Liver (tissue), 3 donors: ENCODE measurements around the gene TEX264.

Experiments used
- CTCF ChIP-seq: fragments of 150-350 bp; IDR thresholded peaks from 2 replicates; pipeline ENCODE4 v1.5.1; 2017; ENCODE audit warnings: improper control_type of control experiment, low read depth, low read length; ENCODE audit not compliant: missing input control
- SP1 ChIP-seq: IDR thresholded peaks from 2 replicates; pipeline ENCODE4 v1.6.1; 2018; ENCODE audit warnings: antibody characterized with exemption, mild to moderate bottlenecking
- donor health status: healthy.
- donor health status: healthy.

GRCh38 chr3:51717446-51717845, 46.4 kb downstream of the TEX264 start:
- TF ChIP-seq SP1 (no peak), CTCF (no peak)
